WTC11 (cell line): ENCODE data around the gene SCARB2. TPM values are rescaled to one million over a fixed set of nuclear protein-coding genes. Genes with fewer than 3 reads are reported as not detected.

Source experiments
- ATAC-seq: fragments of 200-7000 bp; cut with Tn5 transposase; 2 replicates; pipeline ENCODE4 v1.10.0; 2021; ENCODE audit warnings: mild to moderate bottlenecking, moderate library complexity
- CTCF ChIA-PET: fragments of 300-600 bp; sonication (Branson Sonifier 250); formaldehyde crosslinking; loops from one replicate; lab custom pipeline; 2021; ENCODE audit warnings: antibody characterized with exemption; lab: Charles Lee
- POLR2A ChIA-PET: fragments of 350-600 bp; sonication (Branson Sonifier 250); formaldehyde crosslinking; loops from one replicate; lab custom pipeline; 2021; ENCODE audit warnings: antibody characterized with exemption; lab: Charles Lee
- DNase-seq: peaks from one replicate; pipeline ENCODE4 v3.0.0; 2021; ENCODE audit warnings: low spot score
- H3K27ac Mint-ChIP-seq: 2 replicates; pipeline ENCODE4 v1.8.0; 2021; ENCODE audit warnings: mixed read lengths
- H3K27me3 Mint-ChIP-seq: 2 replicates; pipeline ENCODE4 v1.8.0; 2021; ENCODE audit warnings: low read depth, mild to moderate bottlenecking, moderate library complexity, mixed read lengths
- H3K36me3 Mint-ChIP-seq: 2 replicates; pipeline ENCODE4 v1.8.0; 2021; ENCODE audit warnings: mixed read lengths
- H3K4me1 Mint-ChIP-seq: 2 replicates; pipeline ENCODE4 v1.8.0; 2022; ENCODE audit warnings: mixed read lengths
- H3K4me3 Mint-ChIP-seq: 2 replicates; pipeline ENCODE4 v1.8.0; 2021; ENCODE audit warnings: mild to moderate bottlenecking, moderate library complexity, mixed read lengths
- H3K9me3 Mint-ChIP-seq: 2 replicates; pipeline ENCODE4 v1.8.0; 2021; ENCODE audit warnings: mixed read lengths
- ARID4B ChIP-seq: sonication (generic); formaldehyde crosslinking; IDR thresholded peaks from 2 replicates; pipeline ENCODE4 v1.8.0; 2023; ENCODE audit warnings: missing genetic modification reagents, mild to moderate bottlenecking, borderline replicate concordance
- CTCF ChIP-seq: fragments of 200-600 bp; IDR thresholded peaks from 2 replicates; pipeline ENCODE4 v1.8.0; 2022; ENCODE audit warnings: antibody characterized with exemption
- ELF4 ChIP-seq: sonication (generic); formaldehyde crosslinking; IDR thresholded peaks from 2 replicates; pipeline ENCODE4 v1.8.1; 2022; ENCODE audit warnings: low read depth, mild to moderate bottlenecking, moderate library complexity, missing genetic modification reagents
- JAZF1 ChIP-seq: fragments of 250-450 bp; sonication (Bioruptor Pico); IDR thresholded peaks from 2 replicates; pipeline ENCODE4 v1.9.0; 2021; ENCODE audit warnings: moderate library complexity, mild to moderate bottlenecking, inconsistent platforms
- KAT7 ChIP-seq: sonication (generic); formaldehyde crosslinking; IDR thresholded peaks from 2 replicates; pipeline ENCODE4 v1.8.1; 2023; ENCODE audit warnings: missing genetic modification reagents, mild to moderate bottlenecking, borderline replicate concordance
- MXD4 ChIP-seq: fragments of 250-450 bp; sonication (Bioruptor Pico); IDR thresholded peaks from 2 replicates; pipeline ENCODE4 v1.8.0; 2021; ENCODE audit warnings: mild to moderate bottlenecking, moderate library complexity, borderline replicate concordance
- NFATC4 ChIP-seq: fragments of 250-450 bp; sonication (Bioruptor Pico); IDR thresholded peaks from 2 replicates; pipeline ENCODE4 v1.9.0; 2021; ENCODE audit warnings: mild to moderate bottlenecking
- NFE2L1 ChIP-seq: sonication (generic); formaldehyde crosslinking; IDR thresholded peaks from 2 replicates; pipeline ENCODE4 v1.8.1; 2023; ENCODE audit warnings: missing genetic modification reagents
- NR1H2 ChIP-seq: sonication (generic); formaldehyde crosslinking; IDR thresholded peaks from 2 replicates; pipeline ENCODE4 v1.9.0; 2021; ENCODE audit warnings: mild to moderate bottlenecking, moderate library complexity, missing genetic modification reagents
- TEAD1 ChIP-seq: sonication (generic); formaldehyde crosslinking; IDR thresholded peaks from 2 replicates; pipeline ENCODE4 v1.8.0; 2022; ENCODE audit warnings: mild to moderate bottlenecking, missing genetic modification reagents
- ZNF219 ChIP-seq: sonication (generic); formaldehyde crosslinking; IDR thresholded peaks from 2 replicates; pipeline ENCODE4 v1.8.0; 2023; ENCODE audit warnings: missing genetic modification reagents, mild to moderate bottlenecking, borderline replicate concordance
- ZNF425 ChIP-seq: fragments of 250-450 bp; sonication (Bioruptor Pico); conservative IDR thresholded peaks from 2 replicates; pipeline ENCODE4 v1.9.0; 2021; ENCODE audit warnings: mild to moderate bottlenecking
- total RNA-seq: library from RNA; stranded (reverse); gene quantifications from 3 replicates; pipeline ENCODE4 v1.2.3, GENCODE V29; 2021
- TF ChIP-seq, protein P1 (sequence below): sonication (generic); formaldehyde crosslinking; IDR thresholded peaks from 2 replicates; pipeline ENCODE4 v1.8.0; 2023; ENCODE audit warnings: mild to moderate bottlenecking, missing genetic modification reagents
- TF ChIP-seq, protein P2 (sequence below): sonication (generic); formaldehyde crosslinking; IDR thresholded peaks from 2 replicates; pipeline ENCODE4 v1.8.1; 2023; ENCODE audit warnings: mild to moderate bottlenecking, missing genetic modification reagents
- TF ChIP-seq, protein P3 (sequence below): sonication (generic); formaldehyde crosslinking; conservative IDR thresholded peaks from 2 replicates; pipeline ENCODE4 v1.8.1; 2023; ENCODE audit warnings: mild to moderate bottlenecking, low read depth, missing genetic modification reagents, moderate library complexity
- TF ChIP-seq, protein P4 (sequence below): sonication (generic); formaldehyde crosslinking; IDR thresholded peaks from 2 replicates; pipeline ENCODE4 v1.8.0; 2023; ENCODE audit warnings: missing genetic modification reagents

The SCARB2 gene
- total RNA-seq, 1 experiment from 2014 or later = 38.0 TPM

DNA sequence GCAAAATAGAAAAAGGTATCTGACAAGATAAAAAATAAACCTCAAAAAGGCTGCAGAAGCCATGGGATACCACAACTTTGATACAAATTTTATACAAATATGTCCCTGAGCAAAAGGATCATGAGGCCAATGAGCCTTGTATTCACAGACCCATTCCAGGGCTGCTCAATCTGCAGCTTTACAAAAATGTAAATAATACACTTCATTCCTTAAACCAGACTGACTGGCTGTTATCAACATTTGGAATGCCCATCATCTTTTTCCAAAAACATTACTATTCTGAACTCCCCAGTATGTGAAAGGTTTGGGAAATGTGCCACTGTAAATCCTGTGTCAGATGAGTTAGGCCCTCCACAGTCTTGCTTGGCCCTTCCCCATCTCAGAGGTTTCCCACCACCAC is 25.5 kb downstream of the SCARB2 start (continued):
- TF ChIP-seq ZNF219 (CRISPR knock-in tag) = no peak
- TF ChIP-seq, protein P1, sequence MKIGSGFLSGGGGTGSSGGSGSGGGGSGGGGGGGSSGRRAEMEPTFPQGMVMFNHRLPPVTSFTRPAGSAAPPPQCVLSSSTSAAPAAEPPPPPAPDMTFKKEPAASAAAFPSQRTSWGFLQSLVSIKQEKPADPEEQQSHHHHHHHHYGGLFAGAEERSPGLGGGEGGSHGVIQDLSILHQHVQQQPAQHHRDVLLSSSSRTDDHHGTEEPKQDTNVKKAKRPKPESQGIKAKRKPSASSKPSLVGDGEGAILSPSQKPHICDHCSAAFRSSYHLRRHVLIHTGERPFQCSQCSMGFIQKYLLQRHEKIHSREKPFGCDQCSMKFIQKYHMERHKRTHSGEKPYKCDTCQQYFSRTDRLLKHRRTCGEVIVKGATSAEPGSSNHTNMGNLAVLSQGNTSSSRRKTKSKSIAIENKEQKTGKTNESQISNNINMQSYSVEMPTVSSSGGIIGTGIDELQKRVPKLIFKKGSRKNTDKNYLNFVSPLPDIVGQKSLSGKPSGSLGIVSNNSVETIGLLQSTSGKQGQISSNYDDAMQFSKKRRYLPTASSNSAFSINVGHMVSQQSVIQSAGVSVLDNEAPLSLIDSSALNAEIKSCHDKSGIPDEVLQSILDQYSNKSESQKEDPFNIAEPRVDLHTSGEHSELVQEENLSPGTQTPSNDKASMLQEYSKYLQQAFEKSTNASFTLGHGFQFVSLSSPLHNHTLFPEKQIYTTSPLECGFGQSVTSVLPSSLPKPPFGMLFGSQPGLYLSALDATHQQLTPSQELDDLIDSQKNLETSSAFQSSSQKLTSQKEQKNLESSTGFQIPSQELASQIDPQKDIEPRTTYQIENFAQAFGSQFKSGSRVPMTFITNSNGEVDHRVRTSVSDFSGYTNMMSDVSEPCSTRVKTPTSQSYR (CRISPR knock-in tag) = no peak
- TF ChIP-seq, all 79 proteins: peak for 0

GRCh38 chr4:76187152-76187551 is 26.5 kb downstream of the SCARB2 start:
- no peaks in the 10 kb centered on the region for H3K27me3 Mint-ChIP-seq
- POLR2A ChIA-PET = no interaction called here
- H3K36me3 Mint-ChIP-seq = peaks cover 16% of the 10 kb centered on the region
- TF ChIP-seq ELF4 (CRISPR knock-in tag) (no peak), NFATC4 (CRISPR knock-in tag) (no peak), ZNF425 (CRISPR knock-in tag) (no peak), MXD4 (no peak), TEAD1 (CRISPR knock-in tag) (no peak), NFE2L1 (no peak), JAZF1 (CRISPR knock-in tag) (no peak), NR1H2 (CRISPR knock-in tag) (no peak), CTCF (no peak), KAT7 (CRISPR knock-in tag) (no peak), ZNF219 (CRISPR knock-in tag) (no peak), ARID4B (CRISPR knock-in tag) (no peak)
- TF ChIP-seq, protein P2, sequence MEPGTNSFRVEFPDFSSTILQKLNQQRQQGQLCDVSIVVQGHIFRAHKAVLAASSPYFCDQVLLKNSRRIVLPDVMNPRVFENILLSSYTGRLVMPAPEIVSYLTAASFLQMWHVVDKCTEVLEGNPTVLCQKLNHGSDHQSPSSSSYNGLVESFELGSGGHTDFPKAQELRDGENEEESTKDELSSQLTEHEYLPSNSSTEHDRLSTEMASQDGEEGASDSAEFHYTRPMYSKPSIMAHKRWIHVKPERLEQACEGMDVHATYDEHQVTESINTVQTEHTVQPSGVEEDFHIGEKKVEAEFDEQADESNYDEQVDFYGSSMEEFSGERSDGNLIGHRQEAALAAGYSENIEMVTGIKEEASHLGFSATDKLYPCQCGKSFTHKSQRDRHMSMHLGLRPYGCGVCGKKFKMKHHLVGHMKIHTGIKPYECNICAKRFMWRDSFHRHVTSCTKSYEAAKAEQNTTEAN (CRISPR knock-in tag) = no peak
- TF ChIP-seq, protein P3, sequence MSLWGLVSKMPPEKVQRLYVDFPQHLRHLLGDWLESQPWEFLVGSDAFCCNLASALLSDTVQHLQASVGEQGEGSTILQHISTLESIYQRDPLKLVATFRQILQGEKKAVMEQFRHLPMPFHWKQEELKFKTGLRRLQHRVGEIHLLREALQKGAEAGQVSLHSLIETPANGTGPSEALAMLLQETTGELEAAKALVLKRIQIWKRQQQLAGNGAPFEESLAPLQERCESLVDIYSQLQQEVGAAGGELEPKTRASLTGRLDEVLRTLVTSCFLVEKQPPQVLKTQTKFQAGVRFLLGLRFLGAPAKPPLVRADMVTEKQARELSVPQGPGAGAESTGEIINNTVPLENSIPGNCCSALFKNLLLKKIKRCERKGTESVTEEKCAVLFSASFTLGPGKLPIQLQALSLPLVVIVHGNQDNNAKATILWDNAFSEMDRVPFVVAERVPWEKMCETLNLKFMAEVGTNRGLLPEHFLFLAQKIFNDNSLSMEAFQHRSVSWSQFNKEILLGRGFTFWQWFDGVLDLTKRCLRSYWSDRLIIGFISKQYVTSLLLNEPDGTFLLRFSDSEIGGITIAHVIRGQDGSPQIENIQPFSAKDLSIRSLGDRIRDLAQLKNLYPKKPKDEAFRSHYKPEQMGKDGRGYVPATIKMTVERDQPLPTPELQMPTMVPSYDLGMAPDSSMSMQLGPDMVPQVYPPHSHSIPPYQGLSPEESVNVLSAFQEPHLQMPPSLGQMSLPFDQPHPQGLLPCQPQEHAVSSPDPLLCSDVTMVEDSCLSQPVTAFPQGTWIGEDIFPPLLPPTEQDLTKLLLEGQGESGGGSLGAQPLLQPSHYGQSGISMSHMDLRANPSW (CRISPR knock-in tag) = no peak
- TF ChIP-seq, protein P4, sequence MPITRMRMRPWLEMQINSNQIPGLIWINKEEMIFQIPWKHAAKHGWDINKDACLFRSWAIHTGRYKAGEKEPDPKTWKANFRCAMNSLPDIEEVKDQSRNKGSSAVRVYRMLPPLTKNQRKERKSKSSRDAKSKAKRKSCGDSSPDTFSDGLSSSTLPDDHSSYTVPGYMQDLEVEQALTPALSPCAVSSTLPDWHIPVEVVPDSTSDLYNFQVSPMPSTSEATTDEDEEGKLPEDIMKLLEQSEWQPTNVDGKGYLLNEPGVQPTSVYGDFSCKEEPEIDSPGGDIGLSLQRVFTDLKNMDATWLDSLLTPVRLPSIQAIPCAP (CRISPR knock-in tag) = no peak
- TF ChIP-seq, protein P1 (CRISPR knock-in tag) = no peak
- TF ChIP-seq, all 79 proteins: peak for 0
- peaks cover 12% of the 10 kb centered on the region for H3K9me3 Mint-ChIP-seq
- no peak overlapping the region for H3K27ac Mint-ChIP-seq
- DNase-seq (no peak), ATAC-seq (no peak)
- CTCF ChIA-PET = no interaction called here
- no peaks in the 10 kb centered on the region for H3K4me1 Mint-ChIP-seq
- H3K4me3 Mint-ChIP-seq = no peak overlapping the region
